Measurements from ENCODE around the gene ADARB1. TPM values are rescaled to one million over a fixed set of nuclear protein-coding genes. Genes with fewer than 3 reads are reported as not detected.

Gene ADARB1
- total RNA-seq, 1 experiment from 2014 or later: 14.6 TPM

GRCh38 chr21:45231705-45232104 is 157.3 kb downstream of the ADARB1 start (continued):
- TF ChIP-seq TP53 (CRISPR knock-in tag; IDR thresholded peaks at IDR 0.05): no peak
- TF ChIP-seq ZNF532 (CRISPR knock-in tag; IDR thresholded peaks at IDR 0.05; ENCODE audit: borderline replicate concordance): no peak
- no peak for TF ChIP-seq ATF6 (CRISPR knock-in tag; IDR thresholded peaks at IDR 0.05)
- TF ChIP-seq MAX (CRISPR knock-in tag; IDR thresholded peaks at IDR 0.05): no peak
- no peak for TF ChIP-seq ATF1 (CRISPR knock-in tag; IDR thresholded peaks at IDR 0.05)

- Mint-ChIP-seq H3K36me3 (peaks cover 3% of the 10 kb centered on the region; the same call in 1 of the 2 replicates), H3K4me1 (no peaks in the 10 kb centered on the region), H3K27ac (no peak overlapping the region), H3K9me3 (peaks cover 20% of the 10 kb centered on the region), H3K27me3 (ENCODE audit: low read depth) (no peaks in the 10 kb centered on the region; the same call in 1 of the 2 replicates), H3K4me3 (no peak overlapping the region)
- ChIA-PET POLR2A (no interaction called here), CTCF (interaction anchor here (1.9 kb wide), 1 partner anchor 96 kb away, joined by 8 read pairs; no protein-coding TSS in a partner anchor)
- DNase-seq (ENCODE audit: low spot score) (no peak), ATAC-seq (no peak)
- TF ChIP-seq USF1 (CRISPR knock-in tag; IDR thresholded peaks at IDR 0.05): no peak
- TF ChIP-seq JAZF1 (CRISPR knock-in tag; IDR thresholded peaks at IDR 0.05): no peak
- no peak for TF ChIP-seq ZNF416 (CRISPR knock-in tag; IDR thresholded peaks at IDR 0.05)
- TF ChIP-seq CREB1 (CRISPR knock-in tag; IDR thresholded peaks at IDR 0.05): no peak
- no peak for TF ChIP-seq ARID4B (CRISPR knock-in tag; IDR thresholded peaks at IDR 0.05; ENCODE audit: borderline replicate concordance)
- no peak for TF ChIP-seq NR1H2 (CRISPR knock-in tag; IDR thresholded peaks at IDR 0.05)
- TF ChIP-seq FOXP4 (CRISPR knock-in tag; IDR thresholded peaks at IDR 0.05): no peak
- TF ChIP-seq ATF2 (CRISPR knock-in tag; IDR thresholded peaks at IDR 0.05; ENCODE audit: borderline replicate concordance, low read depth): no peak
- no peak for TF ChIP-seq SP1 (CRISPR knock-in tag; conservative IDR thresholded peaks at IDR 0.05)
- no peak for TF ChIP-seq GTF2I (CRISPR knock-in tag; conservative IDR thresholded peaks at IDR 0.05)
- no peak for TF ChIP-seq E2F1 (CRISPR knock-in tag; IDR thresholded peaks at IDR 0.05)
- no peak for TF ChIP-seq HMGA2 (CRISPR knock-in tag; IDR thresholded peaks at IDR 0.05)
Measured at GRCh38 chr21:45234127-45234526, 159.7 kb downstream of the ADARB1 start.

All from WTC11 (cell line).